ENCODE data around the gene EIF4A2.

- no peak for TF ChIP-seq CTCF (IDR thresholded peaks at IDR 0.05)
- TF ChIP-seq NR3C1 (CRISPR knock-in tag; conservative IDR thresholded peaks at IDR 0.05; ENCODE audit: low read depth), result no peak
- peak; percentile 70; the same call in 1 of the 2 replicates for TF ChIP-seq ZNF425 (CRISPR knock-in tag; conservative IDR thresholded peaks at IDR 0.05)
- TF ChIP-seq TCF7 (CRISPR knock-in tag; IDR thresholded peaks at IDR 0.05; ENCODE audit: low read depth), result no peak
- TF ChIP-seq CBFB (CRISPR knock-in tag; IDR thresholded peaks at IDR 0.05; ENCODE audit: low read depth), result no peak
- no peak for TF ChIP-seq NR2C2 (CRISPR knock-in tag; IDR thresholded peaks at IDR 0.05)
- TF ChIP-seq CREB1 (CRISPR knock-in tag; IDR thresholded peaks at IDR 0.05), result no peak
- 0 out of 2 replicates have a peak, but pooled peaks have one; percentile 8 for TF ChIP-seq ZMAT4 (CRISPR knock-in tag; IDR thresholded peaks at IDR 0.05)
- TF ChIP-seq ELF4 (CRISPR knock-in tag; IDR thresholded peaks at IDR 0.05; ENCODE audit: low read depth), result no peak
- TF ChIP-seq FOXP1 (CRISPR knock-in tag; IDR thresholded peaks at IDR 0.05; ENCODE audit: borderline replicate concordance), result no peak
- no peak for TF ChIP-seq USF1 (CRISPR knock-in tag; IDR thresholded peaks at IDR 0.05)
Measured at GRCh38 chr3:186788482-186789370, 5.3 kb downstream of the EIF4A2 start.
